NCI-H2196 treated with DMSO at 0.1 percent for 48 hours (cell line): ENCODE measurements around the gene WDFY4.

Experiments used
- DNase-seq: peaks from one replicate; lab custom pipeline; 2025; ENCODE audit not compliant: unreplicated experiment; lab: John Stamatoyannopoulos, UW

Gene WDFY4

GRCh38 chr10:48684463-48684791 is 246 bp upstream of the WDFY4 start:
- no peak for DNase-seq

- DNase-seq: no peak
Observed at GRCh38 chr10:48685731-48686130, 1.1 kb downstream of the WDFY4 start.

DNA sequence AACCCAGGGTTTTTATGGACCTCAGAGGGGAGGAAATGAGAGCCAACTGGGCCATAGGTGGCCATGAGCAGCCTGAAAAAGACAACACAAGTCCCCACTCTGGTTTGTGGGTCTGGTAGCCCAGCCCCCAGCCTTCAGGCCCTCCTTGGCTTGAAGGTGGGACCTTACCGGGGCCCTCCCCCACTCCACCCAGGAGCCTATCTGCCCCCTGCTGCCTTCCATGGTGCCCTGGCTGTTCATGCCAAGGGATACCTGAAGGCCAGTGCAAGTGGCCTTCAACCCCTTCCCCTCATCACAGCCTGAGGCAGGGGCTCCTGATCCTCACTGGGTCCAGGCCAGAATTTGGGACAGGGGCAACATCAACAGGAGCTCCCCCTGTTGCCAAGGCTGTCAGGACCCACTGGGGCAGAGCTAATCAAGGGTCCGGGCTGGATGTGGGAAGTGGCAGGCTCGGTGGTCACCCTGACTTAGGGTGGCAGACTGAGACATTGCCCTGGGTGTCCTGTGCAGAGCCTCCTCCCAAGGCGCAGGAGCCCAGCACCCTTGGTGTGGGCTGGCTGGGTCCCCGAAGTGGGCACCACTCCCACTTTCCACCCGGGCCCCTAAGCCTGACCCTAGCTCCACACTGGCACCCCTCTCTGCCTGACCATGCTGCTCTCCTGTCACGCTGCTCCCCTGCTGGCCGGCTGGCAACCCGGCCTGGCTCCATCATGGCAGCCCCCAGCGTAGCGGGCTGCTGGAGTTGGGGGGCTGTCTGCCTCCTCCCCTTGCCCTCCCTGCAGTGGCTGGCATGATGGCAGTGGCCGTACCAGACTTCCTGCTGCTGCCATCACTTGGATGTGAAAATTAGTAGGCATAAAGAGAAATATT is 6.4 kb downstream of the WDFY4 start:
- DNase-seq: no peak

GRCh38 chr10:48691812-48692528 is 7.3 kb downstream of the WDFY4 start:
- no peak for DNase-seq

- no peak for DNase-seq
Observed at GRCh38 chr10:48692748-48693147, 8.1 kb downstream of the WDFY4 start.

DNA sequence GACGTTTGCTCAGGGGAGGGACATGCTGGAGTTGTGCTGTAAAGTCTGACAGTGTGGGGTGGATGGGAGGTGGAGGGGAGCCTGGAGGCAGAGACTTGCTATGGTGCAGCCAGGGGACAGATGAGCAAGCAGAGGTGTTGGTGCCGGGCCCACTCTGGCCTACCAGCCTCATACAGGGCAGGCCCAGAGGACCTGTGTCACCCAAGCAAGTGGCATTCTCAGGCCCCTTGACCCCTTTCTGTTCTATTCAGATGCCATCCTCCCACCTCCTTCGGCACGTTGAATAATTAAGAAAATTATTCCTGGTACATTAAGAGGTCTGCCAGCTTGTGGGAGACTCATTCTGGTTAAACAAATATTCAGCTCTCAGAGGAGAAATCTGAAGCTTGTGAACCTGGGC is 8.5 kb downstream of the WDFY4 start:
- DNase-seq: no peak

GRCh38 chr10:48694371-48695030 is 9.8 kb downstream of the WDFY4 start:
- no peak for DNase-seq

DNA sequence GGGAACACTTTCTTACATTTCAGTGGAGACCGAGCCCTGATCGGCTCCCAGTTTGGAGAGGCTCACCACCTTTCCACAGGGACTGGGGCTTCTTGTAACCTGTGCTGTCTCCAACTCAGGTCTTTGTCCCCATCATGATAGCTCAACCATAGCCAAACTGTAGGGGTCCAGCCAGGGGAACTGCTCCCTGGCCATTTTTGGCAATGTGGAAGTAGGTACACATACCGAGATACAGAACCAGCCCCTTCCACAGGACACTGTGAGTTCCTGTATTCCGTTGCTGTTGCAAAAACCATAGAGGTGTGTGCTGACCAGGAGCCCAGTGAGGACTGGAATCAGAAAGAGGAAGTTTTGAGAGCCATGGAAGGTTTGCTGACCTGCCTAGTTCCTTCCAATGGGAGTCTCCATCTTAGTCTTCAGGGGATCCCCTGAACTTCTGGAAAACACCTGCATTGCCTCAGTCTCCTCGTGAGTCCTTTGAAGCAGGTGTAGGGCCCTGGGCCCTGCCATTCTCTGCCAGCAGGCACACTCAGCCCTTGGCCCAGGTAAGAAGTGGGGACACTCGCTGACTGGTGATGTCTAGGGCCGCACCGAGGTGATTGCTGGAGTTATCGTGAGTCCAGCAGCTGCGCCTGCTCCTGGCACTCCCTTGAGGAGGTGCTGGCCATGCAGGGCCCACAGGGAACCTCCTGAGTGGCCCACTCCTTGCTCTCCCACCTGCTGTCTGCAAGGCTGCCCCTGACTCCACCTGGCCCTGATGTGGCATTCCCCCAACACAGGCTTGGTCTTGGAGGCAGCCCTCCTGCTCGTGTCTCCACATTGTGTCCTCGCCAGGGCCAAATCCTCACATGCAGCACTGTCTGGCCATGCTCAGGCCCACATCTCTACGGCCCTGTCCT is 11.2 kb downstream of the WDFY4 start:
- DNase-seq: no peak

DNA sequence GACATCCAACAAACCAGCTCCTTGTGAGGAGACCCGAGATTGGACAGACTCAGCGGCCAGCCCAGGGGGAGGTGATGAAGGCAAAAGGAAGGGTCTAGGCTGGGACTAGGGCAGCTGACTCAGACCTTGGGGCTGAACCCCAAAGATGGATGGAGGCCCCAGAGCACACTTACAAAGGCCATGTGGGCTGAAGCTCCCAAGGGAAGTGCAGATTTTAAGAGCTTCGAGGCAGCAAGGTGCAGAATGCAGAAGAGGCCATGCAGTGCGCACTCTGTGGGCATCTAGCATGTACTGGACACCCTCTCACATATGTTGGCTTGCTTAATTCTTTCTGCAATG is 11.8 kb downstream of the WDFY4 start:
- no peak for DNase-seq

- no peak for DNase-seq
Observed at GRCh38 chr10:48697091-48697490, 12.4 kb downstream of the WDFY4 start.

DNA sequence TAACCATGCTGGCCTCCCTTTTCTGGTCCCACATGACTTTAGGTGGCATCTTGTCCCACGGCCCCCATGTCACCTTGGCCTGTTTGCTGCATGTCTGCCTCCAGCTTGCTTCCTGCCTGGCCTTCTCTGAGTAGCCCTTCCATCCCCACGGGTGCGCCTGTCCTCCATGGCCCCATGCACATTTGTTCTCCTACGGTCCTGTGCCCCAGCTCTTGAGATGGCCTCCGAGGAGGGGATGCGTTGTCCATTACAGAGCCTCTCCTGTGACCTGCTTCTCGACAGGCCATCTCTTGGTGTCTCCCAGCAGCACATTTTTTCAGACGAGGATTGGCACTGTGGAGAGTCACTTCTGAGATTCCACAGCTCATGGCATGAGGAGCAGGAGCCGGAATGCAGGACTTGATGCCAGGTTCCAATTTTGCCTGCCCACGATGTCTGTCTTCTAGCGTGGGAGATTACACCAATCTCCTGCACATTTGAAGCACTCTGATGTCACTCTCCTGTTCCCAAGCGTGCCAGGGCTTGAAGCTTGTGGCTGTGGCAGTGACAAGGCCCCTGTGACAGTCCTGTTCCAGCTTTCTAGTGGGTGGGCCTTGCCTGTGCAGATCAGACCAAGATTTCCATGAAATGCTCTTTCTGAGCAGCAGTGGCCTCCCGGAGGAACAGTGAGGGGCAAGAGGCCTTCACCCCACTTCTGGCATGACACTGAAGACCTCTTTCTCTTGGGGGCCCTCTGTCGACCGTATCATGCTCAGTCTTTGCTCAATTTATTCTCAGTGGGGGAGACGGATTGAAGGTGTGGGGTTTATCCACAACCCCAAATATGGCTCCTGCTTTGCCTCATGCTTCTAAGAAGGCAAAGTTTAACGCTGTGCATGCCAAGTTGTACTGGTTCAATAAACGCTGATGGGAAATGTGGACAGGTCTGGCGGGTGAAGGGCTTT is 13.4 kb downstream of the WDFY4 start:
- DNase-seq: no peak

DNA sequence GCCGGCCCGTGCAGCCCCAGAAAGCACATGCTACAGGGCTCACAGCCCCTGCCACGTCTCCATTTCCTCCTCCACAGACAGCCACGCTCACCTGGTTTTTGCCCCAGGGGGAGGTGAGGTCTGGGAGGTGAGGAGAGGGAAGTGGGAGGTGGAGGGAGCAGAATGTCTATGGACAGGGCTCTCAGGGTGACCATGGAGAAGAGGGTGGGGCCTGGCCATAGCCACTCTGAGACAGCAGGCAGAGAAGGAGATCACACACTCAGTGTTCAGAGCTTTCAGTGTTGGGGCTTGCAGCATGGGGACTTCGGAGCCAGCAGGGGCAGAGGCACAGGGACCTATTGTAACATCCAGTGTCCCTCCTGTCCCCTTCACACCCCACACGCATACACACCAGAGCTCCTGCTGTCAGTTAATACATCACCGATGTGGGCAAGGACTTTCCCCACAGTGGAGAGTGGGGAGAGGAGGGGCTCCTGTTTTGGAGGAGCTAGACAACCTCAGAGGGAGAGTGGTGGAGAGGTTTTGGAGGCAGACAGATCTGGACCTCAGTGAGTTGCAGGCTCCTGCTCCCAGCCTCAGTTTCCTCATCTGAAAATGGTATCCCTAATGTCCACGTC is 14.4 kb downstream of the WDFY4 start:
- no peak for DNase-seq

DNA sequence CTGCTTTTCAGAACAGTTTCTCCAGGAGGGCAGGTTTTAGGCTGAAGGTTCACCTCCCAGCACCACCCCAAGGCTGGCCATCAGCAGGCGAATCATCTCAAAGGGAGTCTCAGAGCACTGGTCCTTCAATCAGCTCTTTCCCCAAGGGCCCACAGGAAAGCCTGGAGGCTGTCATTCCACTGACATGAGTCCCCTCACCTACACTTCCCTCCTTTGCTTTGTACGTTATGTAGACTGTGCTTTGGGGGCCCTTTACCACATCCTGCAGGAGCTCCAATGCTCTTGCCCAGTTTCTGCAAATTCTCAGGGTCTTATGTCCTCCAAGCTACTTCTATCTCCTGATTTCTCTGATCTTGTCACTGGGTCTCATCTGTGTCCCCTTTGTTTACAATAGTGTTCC is 15.4 kb downstream of the WDFY4 start:
- DNase-seq: no peak

DNA sequence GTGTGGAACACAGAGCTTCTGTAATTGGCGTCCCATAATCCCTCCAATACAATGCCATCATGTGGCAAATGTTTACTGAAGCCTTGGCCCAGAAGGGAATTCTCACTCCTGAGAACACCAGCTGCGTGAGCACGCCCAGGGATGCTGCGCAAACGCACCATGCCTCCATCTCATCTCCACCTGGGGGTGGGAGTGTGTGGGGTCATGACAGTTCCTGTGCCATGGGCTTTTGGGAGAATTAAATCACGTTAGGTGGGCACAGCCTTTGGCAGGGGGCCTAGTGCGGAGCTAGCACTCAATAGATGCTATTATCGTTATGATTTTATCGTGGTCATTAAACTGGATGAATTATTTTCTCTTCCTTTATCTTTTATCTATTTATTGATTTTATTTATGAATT is 15.8 kb downstream of the WDFY4 start:
- no peak for DNase-seq

DNA sequence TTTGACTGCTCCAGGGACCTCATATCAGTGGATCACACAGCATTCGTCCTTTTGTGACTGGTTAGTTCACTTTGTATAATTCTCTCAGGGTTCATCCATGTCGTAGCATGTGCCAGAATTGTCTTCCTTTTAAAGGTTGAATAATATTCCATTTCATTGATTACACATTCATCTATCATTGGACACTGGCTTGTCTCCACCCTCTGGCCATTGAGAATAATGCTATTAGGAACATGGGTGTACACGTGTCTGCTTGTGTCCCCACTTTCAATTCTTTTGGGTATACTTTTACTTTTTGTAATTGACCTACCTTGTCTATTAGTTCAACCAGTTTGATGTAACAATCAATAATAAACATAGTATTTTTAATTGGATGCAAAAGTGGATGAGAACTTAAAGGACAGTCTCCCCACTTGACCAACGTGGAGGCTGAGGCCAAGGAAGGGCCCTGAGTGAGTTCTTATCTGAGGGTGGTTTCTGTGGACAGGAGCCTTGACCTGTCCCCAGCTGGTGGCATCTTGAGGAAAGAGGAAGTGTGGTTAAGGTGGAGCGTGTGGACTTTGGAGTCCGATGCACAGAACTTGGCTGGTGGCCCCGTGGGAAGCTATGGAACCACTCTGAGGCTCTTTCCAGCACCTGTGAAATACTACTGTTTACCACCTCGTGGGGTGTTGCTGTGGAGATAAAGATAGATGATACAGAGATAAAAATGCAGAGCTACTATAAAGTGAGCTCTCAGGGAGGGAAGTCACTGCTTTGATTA is 16.6 kb downstream of the WDFY4 start:
- DNase-seq: no peak

DNA sequence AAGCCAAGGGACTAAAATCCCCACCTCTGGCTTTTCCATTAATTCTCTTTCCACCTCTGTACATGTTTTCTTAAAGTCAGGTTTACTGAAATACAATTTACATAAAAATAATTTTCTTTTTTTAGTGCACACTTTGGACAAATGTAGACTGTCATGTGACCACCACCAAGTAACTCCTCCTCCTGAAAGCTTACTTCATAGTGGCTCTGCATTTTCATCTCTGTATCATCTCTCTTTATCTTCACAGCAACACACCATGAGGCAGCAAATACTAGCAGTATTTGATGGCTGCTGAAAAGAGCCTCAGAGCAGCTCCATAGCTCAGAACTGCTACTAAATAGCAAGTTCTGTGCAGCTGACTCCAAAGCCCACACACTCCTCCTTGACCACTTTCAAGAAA is 17.3 kb downstream of the WDFY4 start:
- DNase-seq: no peak

- DNase-seq: no peak
Observed at GRCh38 chr10:48703531-48704122, 19.0 kb downstream of the WDFY4 start.

DNA sequence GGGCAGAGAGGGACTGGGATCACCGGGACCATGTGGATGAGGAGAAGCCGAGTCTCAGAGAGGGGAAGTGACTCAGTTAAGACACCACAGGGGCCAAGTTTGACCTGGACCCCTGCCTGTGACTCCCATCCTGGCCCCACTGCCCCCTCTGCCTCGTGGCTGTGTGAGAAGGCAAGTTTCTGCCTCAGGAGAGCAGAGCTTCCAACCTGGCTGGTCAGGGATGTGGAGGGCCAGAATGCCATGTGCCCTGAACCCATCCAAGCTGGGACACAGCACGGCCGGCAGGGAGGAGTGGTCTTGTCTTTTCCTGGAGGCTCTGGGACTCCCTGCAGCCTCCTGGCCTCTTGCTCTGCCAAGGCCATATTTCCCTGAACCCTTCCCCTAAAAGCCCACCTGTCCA is 19.5 kb downstream of the WDFY4 start:
- DNase-seq: no peak
